Esophagus muscularis mucosa (tissue), 4 donors: Measurements from ENCODE around the gene NANP.

Experiments
- EP300 ChIP-seq: sonication (generic); formaldehyde crosslinking; IDR thresholded peaks from one replicate; pipeline ENCODE4 v1.6.1; 2017; ENCODE audit warnings: antibody characterized with exemption
- POLR2A ChIP-seq: fragments of 450-650 bp; IDR thresholded peaks from one replicate; pipeline ENCODE4 v1.6.1; 2017; ENCODE audit warnings: antibody characterized with exemption, moderate library complexity, mild to moderate bottlenecking, low read depth
- POLR2AphosphoS5 ChIP-seq, 2 donors: sonication (generic); formaldehyde crosslinking; IDR thresholded peaks; one replicate each; pipeline ENCODE4 v1.6.1; 2017; ENCODE audit warnings: antibody characterized with exemption in 2 of 2
- TF ChIP-seq, protein P1 (sequence below), 3 experiments: fragments of 200-600 bp in 2 of 3; fragments of 450-650 bp in 1 of 3; sonication (generic) in 2 of 3; IDR thresholded peaks; one replicate each; pipeline ENCODE4 v1.5.1; 2017 to 2019; ENCODE audit warnings: antibody characterized with exemption in 3 of 3, mild to moderate bottlenecking in 2 of 3, moderate library complexity in 1 of 3

DNA sequence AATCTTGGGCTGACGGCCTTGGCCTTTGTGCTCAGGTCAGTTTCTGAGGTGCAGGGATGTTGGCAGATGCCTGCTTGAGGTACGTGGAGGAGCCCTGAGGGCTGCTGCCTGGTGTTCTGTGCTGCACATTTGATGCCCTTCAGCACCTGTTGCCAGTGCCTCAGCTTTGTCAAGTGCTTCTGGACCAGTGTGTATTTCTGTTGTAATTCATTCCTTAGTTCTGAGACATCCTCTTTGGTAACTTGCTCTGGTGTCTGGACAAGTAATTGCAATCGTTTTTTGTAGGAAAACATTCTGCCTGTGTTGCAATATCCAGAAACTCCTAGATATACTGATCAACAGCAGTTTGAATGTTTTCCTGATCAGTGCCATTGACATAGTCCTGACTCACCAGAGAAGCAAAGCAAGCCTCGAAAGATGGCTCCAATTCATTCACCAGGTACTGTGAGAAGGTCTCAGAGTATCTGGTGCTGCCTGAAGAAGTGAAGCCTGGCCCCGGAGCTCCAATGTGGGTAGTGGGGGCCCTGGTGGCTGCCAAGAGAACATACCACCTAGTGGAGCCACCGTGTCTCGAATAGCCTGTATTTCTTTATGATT, 46.1 kb upstream of the NANP start:
- TF ChIP-seq, protein P1, sequence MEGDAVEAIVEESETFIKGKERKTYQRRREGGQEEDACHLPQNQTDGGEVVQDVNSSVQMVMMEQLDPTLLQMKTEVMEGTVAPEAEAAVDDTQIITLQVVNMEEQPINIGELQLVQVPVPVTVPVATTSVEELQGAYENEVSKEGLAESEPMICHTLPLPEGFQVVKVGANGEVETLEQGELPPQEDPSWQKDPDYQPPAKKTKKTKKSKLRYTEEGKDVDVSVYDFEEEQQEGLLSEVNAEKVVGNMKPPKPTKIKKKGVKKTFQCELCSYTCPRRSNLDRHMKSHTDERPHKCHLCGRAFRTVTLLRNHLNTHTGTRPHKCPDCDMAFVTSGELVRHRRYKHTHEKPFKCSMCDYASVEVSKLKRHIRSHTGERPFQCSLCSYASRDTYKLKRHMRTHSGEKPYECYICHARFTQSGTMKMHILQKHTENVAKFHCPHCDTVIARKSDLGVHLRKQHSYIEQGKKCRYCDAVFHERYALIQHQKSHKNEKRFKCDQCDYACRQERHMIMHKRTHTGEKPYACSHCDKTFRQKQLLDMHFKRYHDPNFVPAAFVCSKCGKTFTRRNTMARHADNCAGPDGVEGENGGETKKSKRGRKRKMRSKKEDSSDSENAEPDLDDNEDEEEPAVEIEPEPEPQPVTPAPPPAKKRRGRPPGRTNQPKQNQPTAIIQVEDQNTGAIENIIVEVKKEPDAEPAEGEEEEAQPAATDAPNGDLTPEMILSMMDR (IDR thresholded peaks at IDR 0.05) = no peak
- TF ChIP-seq POLR2AphosphoS5 (IDR thresholded peaks at IDR 0.05) = no peak
- no peak for TF ChIP-seq POLR2A
- no peak for TF ChIP-seq EP300
